GM12873 (cell line): ENCODE data around the gene NFRKB.

ENCODE experiments used
- CTCF ChIP-seq: IDR thresholded peaks from 2 replicates; pipeline ENCODE4 v1.5.1; 2012; ENCODE audit warnings: low read depth, mild to moderate bottlenecking, moderate library complexity, low read length, control low read depth; ENCODE audit not compliant: insufficient read depth; ENCODE audit errors: missing control alignments

The NFRKB gene

GRCh38 chr11:129894278-129895125 lies 876 bp downstream of the NFRKB start:
- no peak for TF ChIP-seq CTCF

- TF ChIP-seq CTCF = no peak
Observed at GRCh38 chr11:129888451-129888850, 6.9 kb downstream of the NFRKB start.

GRCh38 chr11:129885381-129885780 lies 10.0 kb downstream of the NFRKB start:
- no peak for TF ChIP-seq CTCF

- no peak for TF ChIP-seq CTCF
Observed at GRCh38 chr11:129884581-129884980, 10.8 kb downstream of the NFRKB start.

GRCh38 chr11:129881570-129882170 lies 13.7 kb downstream of the NFRKB start:
- TF ChIP-seq CTCF = peak; percentile 70

- no peak for TF ChIP-seq CTCF
Observed at GRCh38 chr11:129880311-129880710, 15.1 kb downstream of the NFRKB start.

GRCh38 chr11:129871914-129872313 lies 23.5 kb downstream of the NFRKB start:
- TF ChIP-seq CTCF = no peak
